Jurkat, Clone E6-1 (cell line): ENCODE results near the gene CPN2. TPM values are rescaled to one million over a fixed set of nuclear protein-coding genes. Genes with fewer than 3 reads are reported as not detected.

Source experiments
- DNase-seq: peaks from one replicate; pipeline ENCODE4 v3.0.0-alpha.2; 2011; ENCODE audit warnings: low read depth, low spot score
- H3K4me3 ChIP-seq: 2 replicates; pipeline ENCODE4 v1.5.1; 2011; ENCODE audit warnings: mild to moderate bottlenecking, low read length, control low read depth, moderate library complexity
- polyA plus RNA-seq: library from polyadenylated mRNA; unstranded; fragments of >200 nt; gene quantifications from one replicate; pipeline ENCODE4 v1.2.1, GENCODE V29; 2012; ENCODE audit warnings: missing spikeins; ENCODE audit not compliant: insufficient read length, insufficient read depth

The CPN2 gene, protein sequence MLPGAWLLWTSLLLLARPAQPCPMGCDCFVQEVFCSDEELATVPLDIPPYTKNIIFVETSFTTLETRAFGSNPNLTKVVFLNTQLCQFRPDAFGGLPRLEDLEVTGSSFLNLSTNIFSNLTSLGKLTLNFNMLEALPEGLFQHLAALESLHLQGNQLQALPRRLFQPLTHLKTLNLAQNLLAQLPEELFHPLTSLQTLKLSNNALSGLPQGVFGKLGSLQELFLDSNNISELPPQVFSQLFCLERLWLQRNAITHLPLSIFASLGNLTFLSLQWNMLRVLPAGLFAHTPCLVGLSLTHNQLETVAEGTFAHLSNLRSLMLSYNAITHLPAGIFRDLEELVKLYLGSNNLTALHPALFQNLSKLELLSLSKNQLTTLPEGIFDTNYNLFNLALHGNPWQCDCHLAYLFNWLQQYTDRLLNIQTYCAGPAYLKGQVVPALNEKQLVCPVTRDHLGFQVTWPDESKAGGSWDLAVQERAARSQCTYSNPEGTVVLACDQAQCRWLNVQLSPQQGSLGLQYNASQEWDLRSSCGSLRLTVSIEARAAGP
- polyA plus RNA-seq, result not detected

DNA sequence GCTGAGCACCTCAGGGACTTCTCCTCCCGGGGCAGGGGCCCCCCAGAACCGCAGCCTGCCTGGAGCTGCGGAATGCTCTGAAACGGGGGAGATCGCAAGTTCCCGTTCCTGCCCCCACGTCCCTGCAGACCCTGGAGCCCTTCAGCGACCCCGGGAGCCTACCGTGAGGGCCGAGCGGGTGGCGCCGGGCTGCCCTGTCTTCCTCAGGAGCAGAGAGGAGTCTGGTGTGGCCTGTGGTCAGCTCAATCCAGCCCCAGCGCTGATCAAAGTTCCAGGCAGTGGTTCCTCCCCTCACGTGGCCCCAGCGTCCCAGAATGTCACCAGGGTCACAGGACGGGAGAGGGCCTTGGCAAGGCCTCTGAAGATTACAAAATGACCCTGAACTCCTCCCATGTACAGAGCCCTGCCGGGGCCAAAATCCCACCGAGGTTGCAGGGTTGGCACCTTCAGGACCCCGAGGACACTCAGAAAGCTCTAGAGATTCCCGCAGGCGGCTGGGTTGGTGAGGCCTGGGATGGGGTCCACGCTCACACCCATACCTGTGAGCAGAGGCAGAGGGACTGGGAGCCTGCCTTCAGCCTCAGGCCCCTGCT, at the start of gene CPN2:
TSS of gene CPN2 (minus strand) at position 249 of the 593 bp plus-strand sequence. CDS start 8,626 bp downstream, outside the sequence.
- DNase-seq, result no peak

DNA sequence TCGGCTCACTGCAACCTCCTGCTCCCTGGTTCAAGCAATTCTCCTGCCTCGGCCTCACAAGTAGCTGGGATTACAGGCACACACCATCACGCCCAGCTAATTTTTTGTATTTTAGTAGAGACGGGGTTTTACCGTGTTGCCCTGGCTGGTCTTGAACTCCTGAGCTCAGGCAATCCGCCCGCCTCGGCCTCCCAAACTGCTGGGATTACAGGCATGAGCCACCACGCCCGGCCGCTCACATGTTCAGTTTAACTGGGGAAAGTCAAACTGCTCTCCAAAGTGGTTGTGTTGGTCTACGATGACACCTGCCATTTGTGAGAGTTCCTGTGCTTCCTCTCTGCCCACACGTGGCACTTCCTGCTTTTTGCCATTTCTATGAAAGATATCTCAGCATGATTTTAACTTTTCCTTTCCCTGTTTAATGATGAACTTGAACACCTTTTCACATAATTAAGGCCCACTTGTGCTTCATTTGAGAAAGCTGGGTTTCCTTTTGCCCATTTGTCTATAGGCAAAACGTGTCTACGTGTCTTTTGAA, 48.8 kb upstream of the CPN2 start:
- no peak overlapping the region for H3K4me3 ChIP-seq
- DNase-seq, result peak; percentile 34

More for the DNA sequence above, at the start of gene CPN2:
- no peak within 1 kb of the TSS for H3K4me3 ChIP-seq

DNA sequence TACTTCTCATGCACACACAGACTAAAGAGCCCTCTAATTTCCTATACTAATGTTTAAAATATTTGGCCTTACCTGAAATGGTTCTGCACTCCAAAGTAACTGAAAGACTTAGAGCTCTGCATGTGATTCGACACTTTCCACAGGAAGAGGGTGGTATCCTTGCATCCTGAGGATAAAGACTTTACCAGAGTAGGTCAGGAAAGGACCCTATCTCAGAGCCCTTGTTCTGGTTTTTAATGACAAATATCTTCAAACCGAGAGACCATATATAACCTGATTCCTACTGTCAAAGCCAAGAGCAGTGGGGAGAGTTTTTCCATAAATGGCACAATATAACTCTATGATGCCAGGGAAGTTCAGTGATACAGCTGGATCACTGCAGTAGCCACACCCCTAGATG, 48.0 kb upstream of the CPN2 start, which contains the start of gene GP5:
TSS of gene GP5 (minus strand) at position 101 of the 400 bp plus-strand sequence. CDS start 984 bp downstream, outside the sequence.
- no peak within 1 kb of the TSS for H3K4me3 ChIP-seq
- no peak for DNase-seq

DNA sequence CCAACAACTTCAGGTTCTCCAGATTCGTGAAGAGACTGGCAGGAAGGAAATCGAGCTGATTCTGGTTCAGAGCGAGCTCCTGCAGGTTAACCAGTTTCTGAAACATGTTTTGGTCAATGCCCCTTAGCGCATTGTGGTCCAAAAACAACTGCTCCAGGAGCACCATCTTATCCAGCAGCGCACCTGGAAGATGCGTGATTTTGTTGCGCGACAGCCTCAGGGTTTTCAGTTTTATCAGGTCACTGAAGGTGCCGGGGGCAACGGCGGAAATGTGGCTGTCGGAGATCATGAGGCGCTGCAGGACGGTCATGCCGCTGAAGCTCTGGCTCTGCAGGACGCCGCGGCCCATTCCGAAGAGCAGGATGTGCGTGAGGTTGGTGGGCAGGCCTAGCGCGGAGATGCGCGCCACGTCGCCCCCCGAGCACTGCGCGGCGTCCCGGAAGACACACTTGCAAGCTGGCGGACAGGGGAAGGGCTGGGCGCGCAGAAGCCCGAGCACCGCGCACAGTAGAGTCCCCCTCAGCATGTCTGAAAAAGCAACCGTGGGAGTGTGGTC, 46.7 kb upstream of the CPN2 start:
- H3K4me3 ChIP-seq, result peak overlapping the region; percentile 22
- DNase-seq, result no peak

DNA sequence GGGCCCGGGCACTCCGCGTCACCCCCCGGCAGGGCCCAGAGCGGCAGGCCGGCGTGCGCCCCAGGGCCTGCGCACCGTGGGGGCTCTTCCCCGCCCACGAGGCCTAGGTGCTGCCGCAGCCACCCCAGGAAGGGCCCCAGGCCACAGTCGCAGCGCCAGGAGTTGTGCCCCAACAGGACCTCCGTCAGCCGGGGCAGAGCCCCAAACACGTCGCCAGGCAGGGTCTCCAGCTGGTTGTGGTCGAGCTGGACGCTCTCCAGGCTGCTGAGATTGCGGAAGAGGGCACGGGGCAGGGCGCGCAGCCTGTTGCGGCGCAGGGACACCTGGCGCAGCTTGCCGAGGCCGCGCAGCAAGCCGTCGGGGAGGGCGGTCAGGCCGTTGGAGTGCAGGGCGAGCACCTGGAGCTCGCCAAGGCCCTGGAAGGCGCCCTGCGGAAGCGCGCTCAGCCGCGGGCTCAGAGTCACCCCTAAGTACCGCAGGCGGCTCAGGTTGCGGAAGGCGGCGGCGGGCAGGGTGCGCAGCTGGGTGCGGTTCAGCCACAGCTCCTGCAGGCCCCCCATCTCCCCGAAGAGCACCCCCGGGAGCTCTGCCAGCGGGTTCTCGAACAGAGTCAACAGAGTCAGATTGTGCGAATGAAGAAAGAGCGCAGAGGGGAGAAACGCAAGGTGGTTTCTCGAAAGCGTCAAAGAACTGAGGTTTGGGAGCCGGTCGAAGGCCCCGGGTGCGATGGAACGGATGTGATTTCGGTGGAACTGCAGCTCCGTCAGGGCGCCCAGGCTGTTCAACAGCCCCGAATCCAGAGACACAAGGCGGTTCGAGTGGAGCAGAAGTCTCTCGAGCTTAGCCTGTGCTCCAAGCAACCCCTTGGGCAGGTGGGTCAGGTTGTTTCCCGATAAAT, 46.0 kb upstream of the CPN2 start:
- DNase-seq, result peak; percentile 94
- H3K4me3 ChIP-seq, result peak overlapping the region; percentile 29

DNA sequence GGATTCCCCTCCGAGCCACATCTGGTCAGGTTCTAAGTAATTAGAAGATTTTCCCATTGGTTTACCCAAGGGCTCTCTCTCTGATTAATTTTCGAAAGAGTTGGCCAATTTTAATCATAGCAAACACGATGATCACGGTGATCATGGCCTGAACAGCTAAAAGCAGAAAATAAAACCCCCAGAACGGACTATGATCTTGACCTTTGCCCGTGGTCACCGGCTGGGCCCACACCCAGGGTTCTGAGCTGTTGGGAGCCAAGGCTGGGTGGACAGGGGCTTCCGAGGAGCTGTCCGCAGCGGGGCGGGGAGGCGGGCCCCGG, 45.4 kb upstream of the CPN2 start:
- no peak for DNase-seq
- H3K4me3 ChIP-seq, result peak overlapping the region; percentile 29

DNA sequence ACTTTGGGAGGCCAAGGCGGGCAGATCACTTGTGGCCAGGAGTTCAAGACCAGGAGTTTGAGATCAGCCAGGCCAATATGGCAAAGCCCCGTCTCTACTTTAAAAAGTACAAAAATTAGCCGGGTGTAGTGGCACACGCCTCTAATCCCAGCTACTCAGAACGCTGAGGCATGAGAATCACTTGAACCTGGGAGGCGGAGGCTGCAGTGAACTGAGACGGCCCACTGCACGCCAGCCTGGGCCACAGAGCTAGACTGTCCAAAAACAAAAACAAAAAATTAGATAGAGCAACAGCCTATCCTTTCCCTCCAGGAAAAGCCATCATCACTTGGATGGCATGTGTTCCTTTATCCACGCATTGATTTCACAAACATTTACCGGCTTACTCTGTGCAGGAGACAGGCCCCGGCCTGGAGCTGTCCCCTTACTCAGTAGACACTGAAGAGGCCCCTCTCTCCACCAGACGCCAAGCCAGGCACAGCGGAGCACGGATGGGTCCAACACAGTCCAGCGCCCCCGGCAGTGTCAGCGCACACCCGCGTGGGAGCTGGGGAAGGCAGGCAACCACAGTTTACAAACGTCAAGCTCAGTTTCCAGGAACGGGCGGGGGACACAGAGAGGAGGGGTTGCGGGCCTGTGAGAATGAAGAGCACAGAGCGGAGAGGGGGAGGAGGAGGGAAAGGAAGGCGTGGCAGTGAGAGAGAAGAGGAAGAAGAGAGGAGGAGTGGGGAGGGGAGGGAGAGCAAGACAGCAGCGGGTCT, 44.8 kb upstream of the CPN2 start:
- DNase-seq, result peak; percentile 82
- no peak overlapping the region for H3K4me3 ChIP-seq

DNA sequence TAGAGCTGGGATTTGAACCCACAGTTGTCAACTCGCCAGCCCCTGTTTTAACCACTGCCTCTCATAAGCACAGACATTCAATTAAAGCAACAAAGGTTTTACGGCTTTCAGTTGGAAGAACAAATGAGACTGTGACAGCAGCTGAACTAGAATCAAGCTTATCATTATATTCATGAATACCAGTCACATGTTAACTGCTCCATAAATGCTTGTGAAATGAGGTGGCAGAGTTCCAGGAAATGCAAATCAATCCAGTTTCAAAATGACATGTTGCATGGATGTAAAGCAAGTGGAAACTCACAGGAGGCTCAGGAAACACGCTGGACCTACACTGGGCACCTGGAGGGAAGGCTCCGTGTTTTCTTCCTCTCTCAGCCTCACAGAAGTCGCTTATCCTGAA, 44.1 kb upstream of the CPN2 start:
- H3K4me3 ChIP-seq, result no peak overlapping the region
- DNase-seq, result peak; percentile 42

DNA sequence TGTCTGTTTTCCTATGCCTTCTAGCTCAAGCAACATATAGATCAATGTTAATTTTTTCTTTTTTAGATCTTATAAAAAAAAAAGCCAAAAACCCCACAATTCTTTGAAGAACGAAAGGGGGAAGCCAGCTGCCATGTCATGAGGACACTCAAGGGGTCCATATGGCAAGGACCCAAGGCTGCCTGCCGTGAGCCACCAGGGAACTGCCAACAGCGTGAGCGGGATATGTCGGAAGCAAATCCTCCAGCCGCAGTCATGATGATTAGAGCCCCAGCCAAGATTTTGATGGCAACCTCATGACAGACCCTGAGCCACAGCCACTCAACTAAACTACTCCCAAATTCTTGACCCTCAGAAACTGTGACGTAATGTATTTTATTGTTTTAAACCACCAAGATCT, 41.4 kb upstream of the CPN2 start:
- H3K4me3 ChIP-seq, result no peak overlapping the region
- DNase-seq, result no peak

DNA sequence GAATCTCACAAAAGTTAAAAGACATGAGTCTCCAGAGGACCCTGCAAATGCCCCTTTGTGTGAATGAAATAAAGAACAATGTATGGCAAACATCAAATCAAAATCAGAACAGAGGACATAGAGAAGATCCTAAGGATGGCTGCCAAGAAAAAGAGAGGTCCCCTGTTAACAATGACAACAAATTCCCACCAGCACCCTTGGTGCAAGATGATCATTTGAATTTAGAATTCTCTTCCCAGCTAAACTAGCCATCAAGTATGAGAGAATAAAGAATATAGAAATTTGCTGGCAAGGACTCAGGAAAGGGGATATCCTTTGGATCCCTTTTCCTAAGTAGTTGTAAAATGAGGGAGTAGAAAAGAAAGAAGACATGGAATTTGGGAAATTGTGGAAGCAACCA, 39.7 kb upstream of the CPN2 start:
- no peak for DNase-seq
- H3K4me3 ChIP-seq, result no peak overlapping the region

DNA sequence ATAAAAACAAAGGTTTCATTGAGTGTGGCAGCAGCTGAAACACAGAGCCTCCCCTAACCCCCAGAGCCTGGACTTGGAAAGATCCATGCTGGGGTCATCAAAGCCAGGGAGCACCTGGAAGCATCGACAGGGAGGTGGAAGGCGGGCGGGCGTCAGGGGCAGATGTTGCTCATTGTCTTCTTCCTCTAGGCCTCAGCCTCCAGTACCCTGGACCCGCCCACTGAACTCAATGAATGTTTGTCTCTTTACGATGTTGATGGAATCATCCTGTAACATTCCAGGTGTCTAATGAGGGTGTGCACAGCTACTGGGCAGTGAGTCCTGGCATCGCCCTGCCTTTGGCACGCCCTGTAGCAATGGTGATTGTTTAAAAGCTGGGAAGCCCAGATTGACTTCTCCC, 38.1 kb upstream of the CPN2 start:
- H3K4me3 ChIP-seq, result no peak overlapping the region

DNA sequence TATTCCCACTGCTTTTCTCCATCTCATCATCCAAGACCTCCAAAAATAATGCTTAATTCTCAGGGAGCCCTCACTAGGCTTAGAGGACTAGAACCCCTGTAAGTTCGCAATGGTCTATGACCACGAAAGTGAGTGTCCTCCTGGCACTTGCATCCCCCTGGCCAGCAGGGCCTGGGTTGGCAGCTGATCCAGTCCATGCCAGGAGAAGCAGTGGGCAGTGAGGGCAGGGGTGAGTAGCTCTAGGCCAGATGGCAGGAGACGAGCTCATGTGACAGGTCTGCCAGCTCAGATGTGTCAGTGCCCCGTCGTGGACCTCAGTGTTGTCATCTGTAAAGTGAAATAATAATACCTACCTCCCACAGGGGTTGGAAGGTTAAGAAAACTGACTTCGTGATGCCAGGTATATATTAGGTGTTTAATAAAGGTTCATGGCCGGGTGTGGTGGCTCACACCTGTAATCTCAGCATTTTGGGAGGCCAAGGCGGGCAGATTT, 36.8 kb upstream of the CPN2 start:
- no peak for DNase-seq

More for the DNA sequence above, 38.1 kb upstream of the CPN2 start:
- no peak for DNase-seq

DNA sequence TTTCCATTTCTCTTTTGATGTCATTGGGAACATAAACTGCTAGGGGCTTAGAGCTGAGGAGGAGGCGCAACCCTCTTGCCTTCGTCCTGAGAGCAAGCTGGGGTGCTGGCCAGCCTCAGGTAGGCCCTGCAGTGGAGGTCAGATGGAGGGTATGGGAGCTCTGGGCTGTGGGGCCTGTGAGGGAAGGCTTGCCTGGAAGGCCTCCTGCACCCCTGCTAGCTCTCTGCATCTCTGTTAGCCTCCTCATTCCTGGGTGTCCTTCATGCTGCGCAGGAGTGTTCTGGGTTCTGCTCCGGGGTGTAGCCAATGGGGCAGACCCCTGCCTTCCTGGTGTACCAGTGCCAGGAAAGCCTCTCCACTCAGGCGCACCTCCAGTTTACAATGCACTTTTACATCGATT, 36.1 kb upstream of the CPN2 start:
- H3K4me3 ChIP-seq, result no peak overlapping the region
- no peak for DNase-seq

More for the DNA sequence above, 36.8 kb upstream of the CPN2 start:
- H3K4me3 ChIP-seq, result no peak overlapping the region

DNA sequence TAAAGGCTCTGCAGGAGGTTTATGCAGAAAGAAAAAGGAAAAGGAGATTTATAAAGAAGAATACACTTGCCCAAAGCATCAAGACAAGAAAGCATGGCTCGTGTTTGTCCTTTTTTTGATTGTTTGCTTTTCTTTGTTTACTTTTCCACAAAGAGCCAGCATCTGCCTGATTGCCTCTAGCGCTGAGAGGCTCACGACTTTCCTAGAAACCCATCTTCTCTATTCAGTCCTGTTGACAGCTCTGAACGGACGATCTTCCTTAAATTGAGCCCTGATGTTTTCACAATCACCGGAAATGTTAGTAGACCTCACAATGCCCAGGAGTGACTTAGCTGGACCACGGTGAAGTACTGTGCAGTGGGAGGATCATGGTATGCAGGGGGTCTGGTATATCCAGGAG, 35.5 kb upstream of the CPN2 start:
- DNase-seq, result no peak
- no peak overlapping the region for H3K4me3 ChIP-seq

DNA sequence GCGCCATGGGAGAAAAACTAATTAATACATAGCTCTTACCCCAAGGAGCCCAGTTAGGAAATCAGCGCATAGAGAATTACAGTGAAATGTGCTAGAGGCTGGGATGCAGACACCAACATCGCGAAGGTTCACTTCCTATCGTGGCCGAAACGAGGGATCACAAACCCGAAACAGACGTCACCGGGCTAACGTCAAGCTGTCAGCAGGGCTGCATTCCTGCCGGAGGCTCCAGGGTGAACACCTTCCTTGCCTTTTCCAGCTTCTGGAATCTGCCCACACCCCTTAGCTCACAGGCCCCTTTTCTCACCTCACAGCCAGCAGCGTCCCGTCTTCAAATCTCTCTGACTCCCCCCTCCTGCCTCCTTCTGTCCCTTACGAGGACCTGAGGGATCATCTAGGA, 34.9 kb upstream of the CPN2 start:
- no peak for DNase-seq
- no peak overlapping the region for H3K4me3 ChIP-seq

DNA sequence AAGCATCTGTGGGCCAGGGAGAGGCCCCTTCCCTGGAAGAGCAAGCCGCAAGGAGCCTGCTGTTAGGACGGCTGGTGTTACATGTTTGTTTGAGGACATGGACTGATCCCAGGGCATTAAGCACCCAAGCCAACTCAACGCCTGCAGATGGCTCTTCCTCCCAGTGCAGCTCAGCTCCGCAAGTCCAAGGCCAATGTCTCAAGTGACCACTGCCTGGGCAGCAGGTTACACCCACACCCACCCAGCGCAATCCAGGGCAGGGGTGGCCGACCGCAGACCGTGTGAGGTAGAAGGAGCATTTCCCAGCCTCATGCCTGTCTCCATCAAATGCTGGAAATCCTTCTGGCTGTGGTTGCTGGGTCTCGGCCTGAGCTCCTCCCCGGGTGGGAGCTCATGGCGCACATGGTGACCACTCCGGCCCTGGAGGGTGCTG, 33.5 kb upstream of the CPN2 start:
- no peak overlapping the region for H3K4me3 ChIP-seq
- DNase-seq, result no peak

DNA sequence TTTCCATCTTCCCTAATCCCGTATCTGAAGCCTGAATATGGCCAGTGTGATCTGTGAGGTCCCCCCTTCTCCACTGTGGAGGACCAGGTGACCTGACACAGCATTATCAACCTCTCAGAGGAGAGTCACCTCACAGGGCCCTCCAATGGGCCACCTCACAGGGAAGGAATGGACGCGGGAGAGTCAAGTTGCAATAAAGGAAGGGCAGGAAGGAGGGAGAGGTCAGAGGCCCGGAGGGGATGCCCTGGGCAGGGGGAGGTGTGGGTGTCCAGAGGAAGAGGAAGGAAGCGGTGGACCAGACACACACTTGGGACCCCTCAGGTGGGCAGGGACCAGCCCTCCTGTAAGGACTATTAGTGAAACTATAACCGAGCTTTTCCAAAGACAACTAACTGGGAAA, 33.0 kb upstream of the CPN2 start:
- DNase-seq, result no peak
- no peak overlapping the region for H3K4me3 ChIP-seq
